SJSA1 (cell line): Measurements from ENCODE around the gene KIF1A. TPM values are rescaled to one million over a fixed set of nuclear protein-coding genes. Genes with fewer than 3 reads are reported as not detected.
"Not testable (repeated sequence)": the region's sequence is repeated elsewhere in the genome, so short reads cannot be mapped to it uniquely, and the experiment has no call there.

Experiments
- DNase-seq, 2 experiments: peaks; one replicate each; pipeline ENCODE4 v3.0.0-alpha.2; 2015 to 2020; ENCODE audit warnings: low spot score in 2 of 2, low read depth in 1 of 2
- H3K27ac ChIP-seq: fragments of 250-450 bp; sonication (Bioruptor Pico); 2 replicates; pipeline ENCODE4 v1.5.1; 2020; ENCODE audit warnings: mild to moderate bottlenecking, moderate library complexity
- H3K27me3 ChIP-seq: fragments of 250-450 bp; sonication (Bioruptor Pico); replicated peaks from 2 replicates; pipeline ENCODE4 v1.5.1; 2020; ENCODE audit warnings: mild to moderate bottlenecking, moderate library complexity
- H3K36me3 ChIP-seq: fragments of 250-450 bp; sonication (Bioruptor Pico); 2 replicates; pipeline ENCODE4 v1.5.1; 2020; ENCODE audit warnings: mild to moderate bottlenecking
- H3K4me1 ChIP-seq: fragments of 250-450 bp; sonication (Bioruptor Pico); replicated peaks from 2 replicates; pipeline ENCODE4 v1.6.1; 2021; ENCODE audit warnings: mild to moderate bottlenecking
- H3K4me3 ChIP-seq: fragments of 250-450 bp; sonication (Bioruptor Pico); 2 replicates; pipeline ENCODE4 v1.5.1; 2020; ENCODE audit warnings: mild to moderate bottlenecking
- H3K9me3 ChIP-seq: fragments of 250-450 bp; sonication (Bioruptor Pico); replicated peaks from 2 replicates; pipeline ENCODE4 v1.5.1; 2020; ENCODE audit warnings: mild to moderate bottlenecking
- total RNA-seq: library from RNA; depleted of rRNA; stranded (reverse); fragments of >200 nt; shearing (Covaris generic); gene quantifications from 2 replicates; pipeline ENCODE4 v1.2.3, GENCODE V29; 2014

Gene KIF1A
- total RNA-seq, 1 experiment from 2014 or later = not detected

DNA sequence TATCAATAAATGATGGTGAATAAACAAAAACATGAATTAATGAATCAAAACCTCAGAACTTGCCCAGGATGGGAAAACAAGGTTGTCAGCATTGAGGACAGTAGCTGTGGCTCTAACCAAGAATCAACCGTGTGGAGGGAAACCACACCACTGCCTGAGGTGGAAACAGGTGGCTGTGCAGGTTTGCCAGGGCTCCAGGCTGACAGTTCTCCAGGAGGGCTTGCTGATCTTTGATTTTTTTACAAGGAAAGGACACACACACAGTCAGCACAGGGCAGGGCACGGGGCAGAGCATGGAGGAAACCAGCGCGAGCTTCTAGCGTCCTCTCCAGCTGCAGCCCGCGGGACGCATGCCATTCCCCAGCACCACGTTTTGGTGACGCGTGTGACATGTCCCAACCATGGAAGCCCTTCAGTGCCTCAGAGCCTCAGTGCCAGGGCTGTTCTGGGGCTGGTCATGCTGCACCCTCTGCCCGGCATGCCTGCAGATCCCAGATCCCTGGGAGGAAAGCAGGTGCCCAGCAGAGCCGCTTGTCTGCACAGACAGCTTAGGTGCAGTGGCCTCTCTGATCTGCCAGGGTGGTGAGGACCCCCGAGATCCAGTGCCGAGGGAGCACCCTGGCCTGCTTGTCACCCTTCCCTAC lies 32.8 kb upstream of the KIF1A start:
- peaks cover 17% of the 10 kb centered on the region for H3K4me1 ChIP-seq
- no peaks in the 10 kb centered on the region for H3K36me3 ChIP-seq
- peaks cover 14% of the 10 kb centered on the region; the same call in 1 of the 2 replicates for H3K9me3 ChIP-seq
- no peaks in the 10 kb centered on the region for H3K27me3 ChIP-seq
- no peak overlapping the region for H3K4me3 ChIP-seq
- DNase-seq = no peak
- no peak overlapping the region for H3K27ac ChIP-seq

DNA sequence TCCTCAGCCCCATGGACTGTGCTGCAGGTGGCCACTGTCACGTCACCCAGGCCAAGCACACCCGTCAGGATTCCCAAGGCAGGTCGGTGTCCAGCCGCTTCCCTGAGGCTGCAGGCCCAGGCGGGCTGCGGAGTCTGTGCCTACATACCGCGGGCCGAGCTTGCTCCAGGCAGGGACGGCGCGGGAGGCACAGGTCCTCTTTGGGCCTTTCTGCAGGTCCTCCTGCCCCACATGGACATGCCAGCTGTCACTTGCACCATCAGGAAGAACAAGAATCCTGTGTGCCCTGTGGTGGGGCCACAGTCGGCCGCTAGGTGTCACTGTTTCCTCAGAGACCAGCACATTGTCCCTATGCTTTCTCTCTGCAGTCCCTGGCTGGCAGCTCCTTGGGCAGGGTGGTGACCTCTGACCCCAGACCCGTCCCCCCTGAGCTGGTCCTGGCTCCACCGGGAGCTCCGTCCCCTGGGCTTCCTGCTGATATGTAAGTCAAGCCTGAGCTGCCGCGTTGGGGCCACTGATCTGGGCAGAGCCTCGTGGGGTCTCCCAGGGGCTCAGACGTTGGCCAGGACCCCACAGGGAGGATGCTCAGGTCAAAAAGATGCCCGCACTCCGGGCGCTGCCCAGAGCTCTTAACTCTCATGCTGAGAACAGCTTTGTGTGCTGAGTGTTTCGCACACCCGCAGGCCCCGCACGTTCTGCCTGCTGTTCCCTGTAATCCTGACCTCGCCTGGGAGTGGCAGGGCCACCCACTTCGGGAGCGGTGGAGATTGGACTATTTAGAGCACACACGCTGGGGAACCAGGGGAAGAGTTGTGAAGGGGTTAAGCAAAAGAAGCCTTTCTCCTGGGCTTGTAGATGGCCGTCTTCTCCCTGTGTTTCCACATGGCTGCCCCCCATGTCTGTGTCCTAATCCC lies 31.3 kb upstream of the KIF1A start:
- peaks cover 17% of the 10 kb centered on the region for H3K4me1 ChIP-seq
- no peaks in the 10 kb centered on the region for H3K27me3 ChIP-seq
- peak; percentile 85 to 88 for DNase-seq
- H3K36me3 ChIP-seq = no peaks in the 10 kb centered on the region
- H3K4me3 ChIP-seq = no peak overlapping the region
- H3K9me3 ChIP-seq = peaks cover 14% of the 10 kb centered on the region; the same call in 1 of the 2 replicates
- H3K27ac ChIP-seq = peak overlapping the region; percentile 69

DNA sequence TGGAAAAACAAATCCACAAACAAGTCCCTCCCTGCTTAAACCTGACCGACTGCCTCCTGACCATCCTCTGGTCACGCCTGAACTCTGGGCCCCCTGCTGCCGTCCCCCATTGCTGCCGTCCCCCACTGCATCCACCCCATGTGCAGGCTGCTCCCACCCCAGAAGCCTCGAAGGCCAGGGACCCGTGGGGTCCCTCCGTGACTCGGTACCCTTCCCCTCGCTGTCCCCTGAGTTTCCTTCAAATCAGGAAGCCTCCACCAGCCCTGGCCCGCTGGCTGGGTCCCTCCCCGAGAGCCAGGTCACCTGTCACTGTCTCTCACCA lies 30.7 kb upstream of the KIF1A start:
- H3K9me3 ChIP-seq = peaks cover 14% of the 10 kb centered on the region; the same call in 1 of the 2 replicates

DNA sequence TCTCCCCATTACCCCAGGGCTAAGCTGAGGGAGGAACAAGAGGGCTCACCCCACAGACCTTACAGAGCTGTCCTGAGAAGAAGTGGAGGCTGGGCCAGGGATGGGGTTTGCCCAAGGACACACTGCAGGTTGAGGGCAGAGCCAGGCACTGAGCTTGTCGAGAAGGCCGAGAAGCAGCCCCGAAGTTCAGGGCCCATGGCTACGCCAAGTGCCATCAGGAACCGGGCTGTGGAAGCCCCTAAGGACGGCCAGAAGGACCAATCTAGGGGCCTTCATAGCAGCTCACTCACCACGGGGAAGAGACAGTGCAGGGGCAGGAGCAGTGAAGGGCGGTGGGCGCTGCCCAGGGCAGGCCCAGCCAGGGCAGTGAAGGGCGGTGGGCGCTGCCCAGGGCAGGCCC lies 30.0 kb upstream of the KIF1A start:
- Histone ChIP-seq H3K4me3 (no peak overlapping the region), H3K4me1 (peaks cover 17% of the 10 kb centered on the region), H3K9me3 (peaks cover 17% of the 10 kb centered on the region; the same call in 1 of the 2 replicates), H3K27ac (no peak overlapping the region), H3K27me3 (no peaks in the 10 kb centered on the region), H3K36me3 (no peaks in the 10 kb centered on the region)
- DNase-seq = no peak

More for the DNA sequence above, 30.7 kb upstream of the KIF1A start:
- Histone ChIP-seq H3K4me1 (peaks cover 17% of the 10 kb centered on the region), H3K4me3 (no peak overlapping the region), H3K27me3 (no peaks in the 10 kb centered on the region), H3K36me3 (no peaks in the 10 kb centered on the region), H3K27ac (no peak overlapping the region)
- no peak for DNase-seq

GRCh38 chr2:240848900-240849680 lies 29.1 kb upstream of the KIF1A start:
- Histone ChIP-seq H3K27ac (no peak overlapping the region), H3K36me3 (no peaks in the 10 kb centered on the region), H3K4me3 (no peak overlapping the region), H3K4me1 (peaks cover 17% of the 10 kb centered on the region), H3K27me3 (peaks cover 5% of the 10 kb centered on the region; the same call in 1 of the 2 replicates), H3K9me3 (peaks cover 16% of the 10 kb centered on the region; the same call in 1 of the 2 replicates)
- no peak for DNase-seq

DNA sequence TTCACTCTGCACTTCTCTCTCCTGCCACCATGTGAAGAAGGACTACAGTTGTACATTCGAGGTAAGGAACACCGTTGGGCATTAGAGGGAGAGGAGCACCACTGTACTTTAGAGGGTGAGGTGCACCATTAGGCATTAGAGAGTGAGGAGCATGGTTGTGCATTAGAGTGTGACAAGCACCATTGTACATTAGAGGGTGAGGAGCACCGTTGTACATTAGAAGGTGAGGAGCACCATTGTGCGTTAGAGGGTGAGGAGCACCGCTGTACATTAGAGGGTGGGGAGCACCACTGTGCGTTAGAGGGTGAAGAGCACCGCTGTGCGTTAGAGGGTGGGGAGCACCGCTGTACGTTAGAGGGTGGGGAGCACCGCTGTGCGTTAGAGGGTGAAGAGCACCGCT lies 27.8 kb upstream of the KIF1A start:
- Histone ChIP-seq H3K36me3 (no peaks in the 10 kb centered on the region), H3K27me3 (peaks cover 5% of the 10 kb centered on the region; the same call in 1 of the 2 replicates), H3K4me3 (no peak overlapping the region), H3K27ac (no peak overlapping the region), H3K4me1 (peaks cover 17% of the 10 kb centered on the region), H3K9me3 (peaks cover 10% of the 10 kb centered on the region; the same call in 1 of the 2 replicates)
- no peak for DNase-seq

- Histone ChIP-seq H3K4me3 (no peak overlapping the region), H3K27me3 (peaks cover 5% of the 10 kb centered on the region; the same call in 1 of the 2 replicates), H3K4me1 (peaks cover 14% of the 10 kb centered on the region), H3K36me3 (no peaks in the 10 kb centered on the region), H3K9me3 (peaks cover 10% of the 10 kb centered on the region; the same call in 1 of the 2 replicates), H3K27ac (no peak overlapping the region)
- DNase-seq = no peak
Observed at GRCh38 chr2:240846873-240847595, 27.0 kb upstream of the KIF1A start.

DNA sequence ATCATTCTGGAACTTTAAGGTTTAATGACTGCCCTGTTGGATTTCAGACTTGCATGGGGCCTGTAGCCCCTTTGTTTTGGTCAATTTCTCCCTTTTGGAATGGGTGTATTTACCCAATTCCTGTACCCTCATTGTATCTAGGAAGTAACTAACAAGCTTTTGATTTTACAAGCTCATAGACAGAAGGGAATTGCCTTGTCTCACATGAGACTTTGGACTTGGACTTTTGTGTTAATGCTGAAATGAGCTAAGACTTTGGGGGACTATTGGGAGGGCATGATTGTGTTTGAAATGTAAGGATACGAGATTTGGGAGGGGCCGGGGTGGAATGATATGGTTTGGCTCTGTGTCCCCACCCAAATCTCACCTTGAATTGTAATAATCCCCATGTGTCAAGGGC lies 26.3 kb upstream of the KIF1A start:
- H3K4me1 ChIP-seq, H3K36me3 ChIP-seq, H3K4me3 ChIP-seq, H3K9me3 ChIP-seq, H3K27ac ChIP-seq, DNase-seq, H3K27me3 ChIP-seq: not testable (repeated sequence)

- peak; percentile 58 to 84 for DNase-seq
- H3K9me3 ChIP-seq = peaks cover 10% of the 10 kb centered on the region; the same call in 1 of the 2 replicates
- H3K27ac ChIP-seq = no peak overlapping the region
- H3K4me3 ChIP-seq = no peak overlapping the region
- peaks cover 19% of the 10 kb centered on the region for H3K27me3 ChIP-seq
- H3K36me3 ChIP-seq = no peaks in the 10 kb centered on the region
- H3K4me1 ChIP-seq = 0 out of 2 replicates have a peak, but pooled peaks cover 7% of the 10 kb centered on the region
Observed at GRCh38 chr2:240840435-240841060, 20.5 kb upstream of the KIF1A start.

- no peak for DNase-seq
- Histone ChIP-seq H3K4me3 (no peak overlapping the region), H3K36me3 (no peaks in the 10 kb centered on the region), H3K27me3 (peaks cover 15% of the 10 kb centered on the region), H3K27ac (no peak overlapping the region), H3K9me3 (0 out of 2 replicates have a peak, but pooled peaks cover under 1% of the 10 kb centered on the region), H3K4me1 (0 out of 2 replicates have a peak, but pooled peaks cover 7% of the 10 kb centered on the region)
Observed at GRCh38 chr2:240839152-240840143, 19.4 kb upstream of the KIF1A start.

- Histone ChIP-seq H3K27me3 (peaks cover 14% of the 10 kb centered on the region), H3K36me3 (no peaks in the 10 kb centered on the region), H3K9me3 (no peaks in the 10 kb centered on the region), H3K27ac (no peak overlapping the region), H3K4me3 (no peak overlapping the region), H3K4me1 (0 out of 2 replicates have a peak, but pooled peaks cover 7% of the 10 kb centered on the region)
- no peak for DNase-seq
Observed at GRCh38 chr2:240837621-240838020, 17.6 kb upstream of the KIF1A start.
